Activated T-helper 1 cell treated with anti-CD3 and anti-CD28 coated beads, Interleukin-12 subunit alpha, Interleukin-12 subunit beta, Interleukin-2, Interleukin-4 antibody, amounts not matched to agents 30 ng/mL and 10 ng/mL and 1 ng/mL, durations not matched to agents 14 hours and 24 hours and 36 hours (primary cell): Measurements from ENCODE around the gene CD79B. TPM values are rescaled to one million over a fixed set of nuclear protein-coding genes. Genes with fewer than 3 reads are reported as not detected.
"Not testable (repeated sequence)": the region's sequence is repeated elsewhere in the genome, so short reads cannot be mapped to it uniquely, and the experiment has no call there.

ENCODE experiments used
- DNase-seq: peaks from one replicate; pipeline ENCODE4 v3.0.0; 2021; ENCODE audit warnings: low spot score
- H3K27ac Mint-ChIP-seq: one replicate; pipeline ENCODE4 v1.8.0; 2021; ENCODE audit warnings: mild to moderate bottlenecking, mixed read lengths
- H3K27me3 Mint-ChIP-seq: one replicate; pipeline ENCODE4 v1.8.0; 2022; ENCODE audit warnings: mild to moderate bottlenecking, moderate library complexity, mixed read lengths; ENCODE audit not compliant: insufficient read depth
- H3K36me3 Mint-ChIP-seq: one replicate; pipeline ENCODE4 v1.8.0; 2021; ENCODE audit warnings: low read depth, mixed read lengths
- H3K4me1 Mint-ChIP-seq: one replicate; pipeline ENCODE4 v1.8.0; 2021; ENCODE audit warnings: low read depth, mixed read lengths
- H3K4me3 Mint-ChIP-seq: one replicate; pipeline ENCODE4 v1.8.0; 2021; ENCODE audit warnings: mild to moderate bottlenecking, moderate library complexity, mixed read lengths
- H3K9me3 Mint-ChIP-seq: one replicate; pipeline ENCODE4 v1.8.0; 2021; ENCODE audit warnings: mixed read lengths
- intact Hi-C: fragments of 100-400 bp; cut with micrococcal nuclease; formaldehyde crosslinking; loops from one replicate; pipeline ENCODE4 v1.15.1; 2024
- total RNA-seq: library from RNA; stranded (reverse); gene quantifications from 2 replicates; pipeline ENCODE4 v1.2.3, GENCODE V29; 2022

The CD79B gene
- total RNA-seq, 1 donor from 2014 or later, result 28.9 TPM

- no peaks in the 10 kb centered on the region for H3K9me3 Mint-ChIP-seq
- peaks cover 14% of the 10 kb centered on the region for H3K27me3 Mint-ChIP-seq
- intact Hi-C loops, result no loop called here
- no peaks in the 10 kb centered on the region for H3K36me3 Mint-ChIP-seq
- no peak overlapping the region for H3K4me3 Mint-ChIP-seq
- DNase-seq, result no peak
- no peak overlapping the region for H3K27ac Mint-ChIP-seq
- H3K4me1 Mint-ChIP-seq, result no peaks in the 10 kb centered on the region
These were observed 22.0 kb downstream of the CD79B start for GRCh38 chr17:63910096-63910495.

GRCh38 chr17:63909586-63909985, 22.5 kb downstream of the CD79B start:
- H3K4me1 Mint-ChIP-seq, H3K4me3 Mint-ChIP-seq, H3K9me3 Mint-ChIP-seq, H3K27ac Mint-ChIP-seq, H3K36me3 Mint-ChIP-seq, intact Hi-C loops, DNase-seq: not testable (repeated sequence)
- H3K27me3 Mint-ChIP-seq, result peaks cover 14% of the 10 kb centered on the region

GRCh38 chr17:63907161-63907778, 24.9 kb downstream of the CD79B start:
- DNase-seq, H3K4me1 Mint-ChIP-seq, H3K4me3 Mint-ChIP-seq, H3K36me3 Mint-ChIP-seq, H3K9me3 Mint-ChIP-seq, H3K27ac Mint-ChIP-seq, intact Hi-C loops: not testable (repeated sequence)
- H3K27me3 Mint-ChIP-seq, result peaks cover 23% of the 10 kb centered on the region

GRCh38 chr17:63904796-63905195, 27.3 kb downstream of the CD79B start:
- intact Hi-C loops, H3K4me3 Mint-ChIP-seq, H3K36me3 Mint-ChIP-seq, DNase-seq, H3K9me3 Mint-ChIP-seq, H3K27ac Mint-ChIP-seq: not testable (repeated sequence)
- Mint-ChIP-seq H3K4me1 (peaks cover 12% of the 10 kb centered on the region), H3K27me3 (peaks cover 28% of the 10 kb centered on the region)

GRCh38 chr17:63903787-63904201, 28.3 kb downstream of the CD79B start:
- H3K4me3 Mint-ChIP-seq, H3K27ac Mint-ChIP-seq, intact Hi-C loops, H3K36me3 Mint-ChIP-seq, H3K9me3 Mint-ChIP-seq: not testable (repeated sequence)
- peak; percentile 7 for DNase-seq
- Mint-ChIP-seq H3K27me3 (peaks cover 23% of the 10 kb centered on the region), H3K4me1 (peaks cover 20% of the 10 kb centered on the region)

- DNase-seq, H3K9me3 Mint-ChIP-seq, H3K36me3 Mint-ChIP-seq, H3K27ac Mint-ChIP-seq, intact Hi-C loops, H3K4me3 Mint-ChIP-seq: not testable (repeated sequence)
- H3K27me3 Mint-ChIP-seq, result peaks cover 17% of the 10 kb centered on the region
- H3K4me1 Mint-ChIP-seq, result peaks cover 20% of the 10 kb centered on the region
These were observed 30.2 kb downstream of the CD79B start for GRCh38 chr17:63901971-63902370.

GRCh38 chr17:63898899-63899798, 33.0 kb downstream of the CD79B start:
- DNase-seq, result peak; percentile 31
- intact Hi-C loops, H3K9me3 Mint-ChIP-seq, H3K4me3 Mint-ChIP-seq, H3K36me3 Mint-ChIP-seq: not testable (repeated sequence)
- H3K27ac Mint-ChIP-seq, result peak overlapping the region; percentile 34
- peaks cover 21% of the 10 kb centered on the region for H3K27me3 Mint-ChIP-seq
- H3K4me1 Mint-ChIP-seq, result peaks cover 20% of the 10 kb centered on the region

- H3K9me3 Mint-ChIP-seq, DNase-seq, H3K4me3 Mint-ChIP-seq, H3K27ac Mint-ChIP-seq, intact Hi-C loops, H3K36me3 Mint-ChIP-seq: not testable (repeated sequence)
- H3K27me3 Mint-ChIP-seq, result peaks cover 27% of the 10 kb centered on the region
- H3K4me1 Mint-ChIP-seq, result peaks cover 12% of the 10 kb centered on the region
These were observed 35.4 kb downstream of the CD79B start, which contains the start of gene CSH1 for GRCh38 chr17:63896524-63897354. TSS of gene CSH1 (minus strand) at chr17:63896574. CDS start at chr17:63896511, 63 bp downstream.

GRCh38 chr17:63894821-63895220, 37.3 kb downstream of the CD79B start:
- H3K36me3 Mint-ChIP-seq, H3K9me3 Mint-ChIP-seq, H3K4me3 Mint-ChIP-seq, DNase-seq, H3K27ac Mint-ChIP-seq, intact Hi-C loops, H3K4me1 Mint-ChIP-seq: not testable (repeated sequence)
- peaks cover 29% of the 10 kb centered on the region for H3K27me3 Mint-ChIP-seq

- H3K27me3 Mint-ChIP-seq, result peaks cover 30% of the 10 kb centered on the region
- H3K36me3 Mint-ChIP-seq, H3K9me3 Mint-ChIP-seq, intact Hi-C loops, H3K27ac Mint-ChIP-seq, H3K4me1 Mint-ChIP-seq, DNase-seq, H3K4me3 Mint-ChIP-seq: not testable (repeated sequence)
These were observed 38.1 kb downstream of the CD79B start for GRCh38 chr17:63894021-63894420.

- H3K36me3 Mint-ChIP-seq, H3K4me3 Mint-ChIP-seq, H3K9me3 Mint-ChIP-seq, H3K4me1 Mint-ChIP-seq, intact Hi-C loops, DNase-seq, H3K27ac Mint-ChIP-seq: not testable (repeated sequence)
- peaks cover 31% of the 10 kb centered on the region for H3K27me3 Mint-ChIP-seq
These were observed 39.7 kb downstream of the CD79B start for GRCh38 chr17:63892316-63893037.
